ENCODE data around the gene ATXN1.

Gene ATXN1

DNA sequence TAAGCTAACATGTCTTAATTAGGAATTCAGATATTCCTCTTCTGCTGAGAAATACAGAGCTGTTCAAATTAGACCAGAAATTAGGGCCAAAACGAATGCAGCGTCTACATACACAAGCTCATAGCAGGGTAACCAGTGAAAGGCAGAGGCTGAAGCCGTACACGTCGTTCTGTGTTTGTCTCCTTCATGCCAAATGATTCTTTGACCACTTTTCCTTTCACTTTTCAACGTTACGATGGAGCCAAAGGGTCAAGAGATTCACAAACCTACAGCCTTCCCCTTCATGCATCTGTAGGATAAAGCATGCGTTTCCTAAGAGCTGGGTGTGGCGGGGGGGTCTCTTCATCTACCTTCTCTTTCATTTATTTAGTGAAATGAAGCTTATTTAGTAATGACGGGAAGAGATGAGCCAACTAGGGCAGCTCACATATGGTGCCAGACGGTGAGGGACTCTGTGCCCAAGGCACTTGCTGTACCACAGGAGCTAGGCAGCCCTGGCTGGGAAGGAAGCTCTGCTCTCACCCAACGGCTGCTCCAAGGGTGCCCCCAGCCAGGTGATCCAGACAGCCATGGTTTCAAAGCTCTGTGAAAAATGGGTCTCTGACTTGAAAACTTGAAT lies 178.0 kb downstream of the ATXN1 start:
- in situ Hi-C loops (cut with HindIII; ENCODE audit: low sequenced_read_pairs), result no loop called here

DNA sequence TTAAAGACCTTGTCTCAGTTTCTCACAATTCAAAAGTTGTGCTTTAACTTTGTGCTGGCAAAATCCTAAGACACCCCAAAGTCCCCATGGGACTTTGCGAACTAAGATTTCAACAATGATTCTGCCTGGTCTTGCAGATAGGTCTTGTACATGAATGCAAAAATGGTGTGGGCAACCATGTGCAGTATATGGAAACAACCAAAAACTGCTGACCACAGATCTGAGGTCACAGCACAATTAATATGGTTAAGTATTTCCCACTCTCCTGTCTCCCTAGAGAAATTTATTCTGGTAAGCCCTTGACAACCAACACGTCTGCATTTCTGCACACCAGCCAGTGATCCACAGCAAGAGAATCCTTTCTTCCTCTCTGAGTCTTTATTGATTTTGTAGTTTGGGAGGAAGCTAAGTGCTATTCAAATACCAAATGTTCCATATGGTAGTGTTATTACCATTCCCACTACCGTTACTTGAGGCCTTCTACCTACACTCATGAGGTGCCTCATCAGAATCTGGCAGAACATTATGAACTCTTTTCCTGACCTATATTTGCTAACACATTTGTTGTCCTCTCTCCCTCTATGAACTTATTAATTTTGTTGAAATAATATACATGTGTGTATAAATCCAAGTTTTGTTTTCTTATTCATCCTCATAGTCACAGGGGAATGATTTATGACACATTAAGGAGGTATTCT lies 178.7 kb downstream of the ATXN1 start:
- in situ Hi-C loops (cut with HindIII; ENCODE audit: low sequenced_read_pairs), result no loop called here

DNA sequence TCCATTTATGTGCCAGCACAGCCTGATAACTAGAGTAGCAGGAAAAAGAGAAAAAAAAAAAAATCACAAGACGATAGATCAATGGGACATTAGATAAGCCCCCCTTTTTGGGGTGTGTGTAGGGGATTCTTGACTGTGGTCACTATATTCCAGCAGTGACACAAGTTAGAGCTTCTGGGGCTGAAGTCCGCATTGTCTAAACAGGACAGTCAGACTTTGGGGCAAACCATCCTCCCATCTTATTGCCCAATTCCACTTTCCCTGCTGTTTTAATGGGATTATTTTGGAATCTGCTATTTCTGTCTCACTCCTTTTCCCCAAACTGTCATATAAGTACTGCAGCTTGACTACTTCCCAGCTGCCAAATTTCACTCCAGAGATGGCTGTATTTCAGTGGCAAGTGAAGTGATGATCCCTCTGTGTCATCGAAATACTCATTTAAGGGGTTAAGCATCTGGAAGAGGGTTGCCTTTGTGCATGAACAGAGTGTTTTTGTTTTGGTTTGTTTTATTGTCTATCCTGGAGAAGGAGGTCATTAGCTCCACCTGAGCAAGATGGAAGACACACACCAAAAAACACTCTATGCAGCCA lies 182.5 kb downstream of the ATXN1 start:
- in situ Hi-C loops (cut with HindIII; ENCODE audit: low sequenced_read_pairs), result no loop called here

DNA sequence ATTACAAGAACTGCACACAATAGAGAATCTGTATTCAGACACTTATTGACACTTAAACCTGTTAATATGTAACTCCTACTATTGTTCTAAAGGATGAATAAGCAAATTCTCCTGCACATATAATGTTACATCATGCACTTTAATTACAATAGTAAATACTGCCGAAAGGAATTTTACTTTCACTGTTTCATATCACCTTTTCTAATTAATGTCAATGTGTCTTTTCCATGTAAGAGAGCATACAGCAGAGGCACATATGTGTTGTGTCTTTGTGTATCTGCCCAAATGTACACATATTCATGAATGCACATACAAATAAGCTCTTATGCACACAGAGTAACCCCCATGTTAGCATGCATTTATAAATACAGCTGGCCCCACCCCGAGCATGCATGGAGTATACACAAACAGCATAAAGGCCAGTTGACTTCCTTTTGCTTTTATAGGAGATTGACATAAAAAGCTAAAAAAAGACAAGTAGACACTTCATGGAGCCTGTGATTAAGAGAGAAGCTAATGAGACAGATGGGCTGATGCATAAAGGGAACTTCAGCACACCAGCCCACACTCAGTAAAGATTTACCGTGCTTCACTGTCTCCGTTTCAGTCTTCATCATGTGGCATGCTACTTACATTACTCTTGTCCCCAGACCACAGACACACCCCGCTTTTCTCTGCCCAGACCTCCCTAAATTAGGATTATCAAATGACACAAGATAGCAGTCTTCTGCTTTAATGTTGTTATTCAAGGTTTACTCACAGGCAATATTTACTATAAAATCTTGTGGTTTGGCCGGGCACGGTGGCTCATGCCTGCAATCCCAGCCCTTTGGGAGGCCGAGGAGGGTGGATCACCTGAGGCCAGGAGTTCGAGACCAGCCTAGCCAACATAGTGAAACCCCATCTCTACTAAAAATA lies 184.6 kb downstream of the ATXN1 start:
- in situ Hi-C loops (cut with HindIII; ENCODE audit: low sequenced_read_pairs), result no loop called here

DNA sequence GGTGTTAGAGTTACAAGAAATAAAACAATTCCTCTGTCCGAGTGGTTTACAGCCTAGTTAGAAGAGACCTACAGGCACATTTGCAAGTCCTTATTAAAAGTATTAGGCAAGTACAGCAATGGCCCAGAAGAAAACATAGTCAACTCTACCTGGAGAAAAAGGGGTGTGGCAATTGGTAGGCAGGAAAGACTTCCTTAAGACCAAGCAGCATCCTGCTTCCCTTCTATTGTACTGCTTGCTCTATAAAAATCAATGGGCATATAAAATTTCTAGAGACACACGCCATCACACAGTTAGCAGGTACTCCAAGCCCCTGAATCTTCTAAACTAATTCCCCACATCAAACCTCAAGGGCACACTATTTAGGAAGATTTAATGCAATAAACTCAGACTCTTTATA lies 185.6 kb downstream of the ATXN1 start:
- in situ Hi-C loops (cut with HindIII; ENCODE audit: low sequenced_read_pairs), result no loop called here

DNA sequence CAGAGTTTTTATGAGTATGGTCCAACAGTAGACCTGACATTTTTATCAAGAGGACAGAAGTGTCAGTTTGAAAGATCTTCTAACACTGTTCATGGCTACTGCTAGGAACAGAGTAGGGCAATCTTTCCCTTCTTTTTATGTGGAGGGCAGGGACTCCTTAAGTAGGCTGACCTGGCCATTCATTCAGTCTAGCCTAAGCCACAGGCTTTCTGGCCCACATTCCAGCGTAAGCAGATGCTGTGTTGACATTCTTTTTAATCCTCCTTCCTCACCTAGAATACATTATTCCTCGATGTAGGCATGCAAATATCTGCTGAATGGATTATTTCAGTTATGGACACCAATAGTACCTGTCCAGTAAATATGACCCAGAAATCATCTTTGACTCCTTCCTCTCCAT lies 188.3 kb downstream of the ATXN1 start:
- in situ Hi-C loops (cut with HindIII; ENCODE audit: low sequenced_read_pairs), result no loop called here

DNA sequence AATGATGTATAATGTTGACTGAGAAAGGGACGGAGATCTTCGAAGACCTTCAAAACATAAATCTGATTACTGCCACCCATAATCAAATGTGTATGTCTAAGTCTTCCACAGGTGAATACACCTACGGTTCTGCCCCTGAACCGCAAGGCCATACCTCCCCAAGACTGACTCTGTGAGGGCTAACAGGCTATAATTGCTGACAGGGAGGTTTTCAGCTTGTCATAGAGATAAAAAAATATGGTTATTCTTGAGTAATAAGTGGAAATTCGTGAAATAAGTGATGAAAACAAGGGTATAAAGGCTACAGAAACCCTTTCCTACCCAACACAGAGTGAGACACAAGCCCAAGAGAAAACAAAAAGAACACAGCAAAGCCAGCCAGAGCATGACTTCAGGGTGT lies 188.9 kb downstream of the ATXN1 start:
- in situ Hi-C loops (cut with HindIII; ENCODE audit: low sequenced_read_pairs), result no loop called here

DNA sequence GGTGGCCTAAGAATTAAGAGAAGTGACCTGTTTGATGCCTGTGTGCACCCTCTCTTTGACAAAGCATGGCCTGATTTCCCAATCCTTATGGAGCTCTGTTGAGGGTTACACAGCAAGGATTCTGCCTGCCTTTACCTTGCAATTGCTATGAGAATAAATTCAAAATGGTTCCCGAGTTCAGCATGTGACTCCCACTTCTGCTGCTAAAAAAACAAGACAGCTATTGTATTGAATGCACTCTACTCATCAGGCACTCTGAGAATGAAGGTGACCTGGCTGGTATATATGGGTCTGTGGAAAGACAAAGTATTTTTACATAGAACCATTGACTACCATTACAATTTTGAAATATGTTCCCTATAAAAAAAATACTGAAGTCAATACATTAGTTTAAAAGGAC lies 190.3 kb downstream of the ATXN1 start:
- in situ Hi-C loops (cut with HindIII; ENCODE audit: low sequenced_read_pairs), result no loop called here

DNA sequence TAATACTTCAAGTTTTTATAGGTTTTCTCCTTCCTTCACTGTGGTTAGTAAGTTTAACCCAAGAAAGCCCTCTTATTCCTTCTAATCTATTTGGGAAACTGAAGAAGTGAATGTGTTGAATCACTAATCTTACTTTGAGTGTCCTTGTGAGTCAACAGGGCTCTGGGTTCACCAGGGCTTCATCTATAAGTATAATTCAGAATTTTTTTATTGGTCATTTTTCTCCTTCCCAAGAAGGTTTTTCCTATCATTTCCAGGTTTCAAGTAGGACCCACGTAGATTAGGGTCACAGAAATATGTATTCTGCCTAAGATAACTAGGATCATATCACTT lies 191.1 kb downstream of the ATXN1 start:
- in situ Hi-C loops (cut with HindIII; ENCODE audit: low sequenced_read_pairs), result no loop called here

DNA sequence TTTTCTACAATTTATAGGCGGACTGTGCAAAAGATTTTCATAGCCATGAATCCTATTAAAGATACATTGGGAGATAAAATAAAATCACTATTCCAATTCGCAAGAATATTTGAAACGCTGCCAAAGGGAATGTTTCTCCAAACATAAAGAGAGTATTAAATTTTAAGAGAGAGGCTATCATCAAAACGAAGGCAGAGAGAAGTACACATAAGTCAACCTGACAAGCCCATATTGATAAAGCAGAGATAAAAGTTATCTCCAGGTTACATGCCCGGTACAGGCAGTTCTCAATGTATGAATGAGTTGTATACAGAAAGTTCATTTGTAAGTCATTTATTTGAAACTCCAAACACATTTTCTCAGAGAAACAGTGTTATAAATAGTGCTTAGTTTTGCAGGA lies 193.1 kb downstream of the ATXN1 start:
- in situ Hi-C loops (cut with HindIII; ENCODE audit: low sequenced_read_pairs), result no loop called here

DNA sequence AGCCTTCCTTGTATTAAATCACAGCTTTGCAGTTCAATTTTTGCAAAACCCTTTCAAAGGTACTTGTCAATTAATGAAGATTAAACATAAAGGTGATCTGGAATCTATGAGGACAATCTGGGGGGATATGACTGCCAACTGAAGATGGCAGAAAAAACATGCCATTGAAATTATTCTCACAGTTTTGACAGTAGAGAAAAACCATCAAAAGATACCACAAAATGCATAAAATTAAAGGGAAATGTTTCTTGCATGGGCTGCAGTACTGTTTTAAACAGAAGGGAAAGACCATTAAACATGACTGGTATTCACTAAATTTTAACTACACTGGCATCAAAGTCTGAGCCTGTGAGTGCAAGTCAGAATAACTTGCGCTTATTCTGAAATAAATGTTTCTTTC lies 194.2 kb downstream of the ATXN1 start:
- in situ Hi-C loops (cut with HindIII; ENCODE audit: low sequenced_read_pairs), result no loop called here

DNA sequence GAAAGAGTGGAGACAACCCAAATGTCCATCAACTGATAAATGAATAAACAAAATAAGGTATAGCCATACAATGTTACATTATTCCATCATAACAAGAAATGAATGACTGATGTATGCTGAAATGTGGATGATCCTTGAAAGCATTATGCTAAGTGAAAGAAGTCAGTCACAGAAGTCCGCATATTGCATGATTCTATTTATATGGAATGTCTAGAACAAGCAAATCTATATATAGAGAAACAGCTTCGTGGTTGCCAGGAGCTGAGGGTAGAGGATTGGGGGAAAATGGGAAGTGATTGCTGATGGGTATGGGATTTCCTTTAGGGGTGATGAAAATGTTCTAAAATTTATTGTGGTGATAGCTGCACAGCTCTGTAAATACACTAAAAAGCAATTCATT lies 196.8 kb downstream of the ATXN1 start:
- in situ Hi-C loops (cut with HindIII; ENCODE audit: low sequenced_read_pairs), result no loop called here

DNA sequence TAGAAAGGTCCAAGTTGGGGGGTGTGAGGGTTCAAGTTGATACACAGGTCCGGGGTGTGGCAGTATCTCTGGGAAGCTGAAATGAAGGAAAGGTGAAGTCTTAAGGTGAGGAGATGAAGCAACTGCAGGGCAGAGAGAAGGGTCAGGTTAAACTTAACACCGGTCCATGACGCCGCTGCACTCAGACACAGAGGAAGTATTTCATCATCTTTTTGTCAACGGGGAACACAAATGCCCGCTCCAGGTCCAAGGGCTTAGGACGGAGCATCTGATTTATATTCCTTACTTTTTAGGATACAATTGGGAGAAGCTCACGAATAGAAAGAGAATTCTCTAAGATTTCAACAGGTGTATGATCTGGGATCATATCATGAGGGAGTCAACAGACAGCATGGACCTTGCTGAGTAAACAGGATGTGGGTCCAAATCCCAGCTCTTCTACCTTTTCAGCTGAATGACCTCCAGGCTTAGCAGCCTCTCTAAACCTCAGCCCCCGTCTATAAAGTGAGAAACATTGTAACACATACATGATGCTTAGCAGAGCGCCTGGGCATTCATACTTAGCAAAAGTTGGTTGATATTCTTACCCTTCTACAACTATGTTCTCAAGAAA lies 197.5 kb downstream of the ATXN1 start:
- in situ Hi-C loops (cut with HindIII; ENCODE audit: low sequenced_read_pairs), result no loop called here

DNA sequence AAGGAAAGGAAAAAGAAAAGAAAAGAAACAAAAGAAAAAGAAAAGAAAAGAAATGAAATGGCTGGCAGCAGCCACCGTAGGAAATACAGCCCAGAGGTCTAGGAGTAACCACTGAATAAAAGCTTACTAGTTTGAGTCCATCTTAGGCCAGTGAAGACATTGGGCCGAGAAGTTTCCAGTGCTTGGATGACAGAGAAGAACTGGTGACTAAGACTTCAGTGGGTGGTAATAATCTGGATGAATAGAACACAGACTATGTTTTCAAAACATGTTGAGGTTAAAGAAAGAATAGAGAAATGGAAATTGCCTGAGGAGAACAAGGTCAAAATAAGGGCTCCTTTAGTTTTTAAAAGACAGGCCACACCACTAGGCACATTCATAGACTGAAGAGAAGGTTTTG lies 198.8 kb downstream of the ATXN1 start:
- in situ Hi-C loops (cut with HindIII; ENCODE audit: low sequenced_read_pairs), result no loop called here

DNA sequence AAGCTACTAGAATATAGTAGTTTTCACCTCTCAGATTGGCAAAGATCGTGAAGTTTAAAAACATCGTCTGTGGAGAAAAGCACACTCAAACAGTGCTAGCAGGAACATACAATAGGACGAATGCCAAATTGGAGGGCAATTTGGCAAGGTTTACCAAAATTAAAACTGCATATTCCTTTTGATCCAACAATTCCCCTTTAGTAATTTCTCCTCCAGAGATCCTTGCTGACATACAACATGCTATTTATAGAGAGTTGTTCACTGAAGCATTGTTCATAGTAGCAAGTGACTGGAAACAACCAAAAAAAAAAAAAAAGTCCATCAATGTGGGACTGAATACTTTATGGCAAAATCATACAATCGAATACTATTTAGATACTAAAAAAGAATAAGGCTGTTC lies 202.2 kb downstream of the ATXN1 start:
- in situ Hi-C loops (cut with HindIII; ENCODE audit: low sequenced_read_pairs), result no loop called here

DNA sequence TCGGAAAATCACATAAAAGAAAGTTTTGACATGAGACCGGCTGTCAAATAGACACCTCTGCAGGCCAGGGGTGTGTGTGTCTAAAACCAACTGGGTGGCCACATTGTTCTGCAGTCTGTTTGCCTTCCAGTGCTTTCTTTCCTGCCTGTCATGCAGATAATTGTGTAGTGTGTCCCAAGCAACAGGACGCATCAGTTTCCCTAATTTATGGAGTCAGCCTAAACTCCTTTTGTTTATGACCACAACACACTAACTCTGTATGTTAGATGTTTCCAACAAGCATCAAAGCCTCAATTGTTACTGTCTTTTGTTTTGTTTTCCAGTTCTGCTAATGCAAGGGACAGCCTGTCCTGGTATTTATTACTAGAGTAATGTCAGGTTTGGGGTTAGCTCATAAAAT lies 205.7 kb downstream of the ATXN1 start:
- in situ Hi-C loops (cut with HindIII; ENCODE audit: low sequenced_read_pairs), result no loop called here

DNA sequence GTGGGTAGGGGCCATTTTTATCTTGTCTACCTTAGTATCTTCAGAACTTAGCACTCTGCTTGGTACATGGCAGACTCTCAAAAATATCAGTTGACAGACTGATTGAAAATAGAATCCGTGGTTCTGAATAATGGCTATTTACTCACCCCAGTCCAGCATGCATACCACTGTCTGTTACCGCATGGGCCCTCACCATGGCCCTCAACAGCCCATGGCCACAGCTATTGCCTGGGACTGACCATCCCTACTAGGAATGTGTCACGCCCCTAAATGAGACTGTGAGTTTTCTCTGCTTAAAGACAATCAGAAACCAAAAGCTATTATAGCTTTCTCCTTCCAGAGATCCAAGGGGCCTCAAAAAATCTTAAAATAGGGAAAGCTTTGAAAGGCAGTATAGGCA lies 207.7 kb downstream of the ATXN1 start:
- in situ Hi-C loops (cut with HindIII; ENCODE audit: low sequenced_read_pairs), result no loop called here

DNA sequence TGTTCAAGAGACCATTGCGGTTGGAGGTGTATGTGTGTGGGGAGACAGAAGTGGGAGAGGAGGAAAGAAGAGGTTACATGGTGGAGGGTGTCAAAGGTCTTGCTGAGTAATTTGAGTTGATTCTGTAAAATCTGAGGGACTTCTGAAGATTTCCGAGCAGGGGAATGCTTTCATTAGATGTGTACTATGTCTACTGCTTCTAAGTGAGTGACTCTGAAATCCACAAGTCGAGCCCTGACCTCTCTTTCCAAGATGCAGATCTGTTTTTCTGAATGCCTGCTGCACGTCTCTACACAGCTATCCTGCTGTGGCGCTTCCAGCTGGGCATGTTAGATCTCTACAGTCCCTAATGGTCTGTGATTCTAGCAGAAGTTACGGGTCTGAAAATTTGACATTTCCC lies 209.8 kb downstream of the ATXN1 start:
- in situ Hi-C loops (cut with HindIII; ENCODE audit: low sequenced_read_pairs), result no loop called here

DNA sequence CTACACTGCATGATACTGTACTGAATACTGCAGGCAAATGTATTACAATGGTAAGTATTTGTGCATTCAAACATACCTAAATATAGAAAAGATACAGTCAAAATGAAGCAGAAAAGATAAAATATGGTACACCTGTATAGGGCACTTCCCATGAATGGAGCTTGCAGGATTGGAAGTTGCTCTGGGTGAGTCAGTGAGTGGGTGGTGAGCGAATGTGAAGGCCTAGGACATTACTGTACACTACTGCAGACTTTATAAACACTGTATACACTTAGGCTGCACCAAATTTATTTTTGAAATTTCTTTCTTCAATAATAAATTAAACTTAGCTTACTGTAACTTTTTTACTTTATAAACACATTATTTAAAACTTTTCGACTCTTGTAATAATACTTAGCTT lies 213.1 kb downstream of the ATXN1 start:
- in situ Hi-C loops (cut with HindIII; ENCODE audit: low sequenced_read_pairs), result no loop called here

DNA sequence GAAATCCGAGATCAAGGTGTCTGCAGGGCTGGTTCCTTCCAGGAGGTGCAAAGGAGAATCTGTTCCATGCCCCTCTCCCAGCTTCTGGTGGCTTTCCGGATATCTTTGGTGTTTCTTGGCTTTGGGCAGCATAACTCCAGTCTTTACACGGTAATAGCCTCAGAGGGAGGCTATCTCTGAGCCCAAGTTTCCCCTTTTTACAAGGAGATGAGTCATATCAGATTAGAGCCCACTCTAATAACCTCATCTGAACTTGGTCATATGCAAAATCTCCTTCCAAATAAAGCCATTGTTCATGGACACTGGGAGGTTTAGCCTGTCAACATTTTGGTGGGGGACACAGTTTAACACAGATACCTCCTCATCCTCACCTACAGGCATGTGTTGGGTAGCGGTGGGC lies 213.7 kb downstream of the ATXN1 start:
- in situ Hi-C loops (cut with HindIII; ENCODE audit: low sequenced_read_pairs), result no loop called here

DNA sequence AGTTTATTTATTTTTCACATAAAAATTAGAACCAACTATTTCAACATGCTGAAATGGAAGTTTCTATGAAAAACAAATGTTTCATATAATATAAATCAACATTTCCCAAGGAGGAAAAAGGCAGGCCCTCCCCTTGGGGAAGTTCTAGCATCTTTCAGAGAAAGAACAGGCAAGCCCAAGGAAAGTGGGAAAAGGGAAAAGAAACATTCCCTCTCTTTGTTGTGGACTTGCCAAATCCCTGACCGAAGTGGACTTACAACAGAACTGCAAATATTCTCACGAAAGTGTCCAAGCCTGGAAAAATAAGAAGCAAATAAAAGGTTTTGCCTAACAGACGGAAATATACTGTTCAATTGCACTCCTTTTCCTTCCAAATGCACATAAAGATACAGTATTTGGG lies 214.4 kb downstream of the ATXN1 start:
- in situ Hi-C loops (cut with HindIII; ENCODE audit: low sequenced_read_pairs), result no loop called here
